ENCODE data around the gene PHLPP1. TPM values are rescaled to one million over a fixed set of nuclear protein-coding genes. Genes with fewer than 3 reads are reported as not detected.

The PHLPP1 gene
- total and polyA plus RNA-seq, 2 donors (not counting 1 experiment from before 2014, with no cell fraction given), result 3.6 to 5.0 TPM

GRCh38 chr18:62790871-62791772 lies 75.8 kb downstream of the PHLPP1 start:
- Histone ChIP-seq H4K20me1 (ENCODE audit: control insufficient read depth, extremely low read depth, insufficient read depth, low read length) (no peaks in the 10 kb centered on the region), H3K4me2 (ENCODE audit: extremely low read depth, insufficient read depth, low read length) (peak overlapping the region; percentile 81), H3K27ac (ENCODE audit: insufficient read depth, low read length) (no peak overlapping the region), H3K27me3 (ENCODE audit: control insufficient read depth, insufficient read depth, low read length) (no peaks in the 10 kb centered on the region), H3K9me3 (ENCODE audit: control insufficient read depth, insufficient read depth, low read depth, low read length) (no peaks in the 10 kb centered on the region), H3K4me1 (ENCODE audit: control insufficient read depth, extremely low read depth, insufficient read depth, low read length) (peaks cover 2% of the 10 kb centered on the region), H3K9ac (ENCODE audit: insufficient read depth, low read length) (no peak overlapping the region), H3K4me3 (replicated peaks in 1 of 4; ENCODE audit: control extremely low read depth in 1 of 4, insufficient read depth in 1 of 4, low read depth in 3 of 4, low read length in 4 of 4) (peak overlapping the region in 2 of 4 experiments; percentile 20 to 24), H2AFZ (ENCODE audit: low read length) (peak overlapping the region; percentile 13), H3K79me2 (ENCODE audit: control insufficient read depth, insufficient read depth, low read length) (no peaks in the 10 kb centered on the region), H3K36me3 (ENCODE audit: control insufficient read depth, insufficient read depth, low read length) (no peaks in the 10 kb centered on the region)
- DNase-seq (ENCODE audit: low read depth in 2 of 2), result peak; percentile 70 to 76
- TF ChIP-seq EZH2 (IDR thresholded peaks at IDR 0.05; ENCODE audit: low read length, missing control alignments) (no peak), CTCF (conservative IDR thresholded peaks at IDR 0.05 in 1 of 2, IDR thresholded peaks at IDR 0.05 in 1 of 2; ENCODE audit: low read depth in 1 of 2, low read length in 2 of 2) (no peak)

DNA sequence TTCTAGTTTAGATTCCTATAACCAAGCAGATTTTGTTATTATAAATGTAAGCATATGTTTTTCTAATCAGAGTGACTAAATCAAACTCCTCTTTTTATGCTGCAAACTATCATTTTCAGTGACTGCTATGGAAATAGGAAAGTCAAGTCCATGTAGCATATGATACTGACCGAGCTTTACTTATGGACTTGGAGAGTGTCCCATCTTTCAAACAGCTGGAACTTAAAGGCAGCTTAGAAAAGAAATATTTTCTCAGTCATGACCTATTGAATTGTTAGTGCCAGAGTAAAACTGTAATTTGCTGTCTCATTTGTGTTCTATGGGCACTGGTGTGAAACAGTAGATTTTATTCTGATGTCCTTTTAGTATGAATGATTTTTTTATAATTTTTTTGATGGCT lies 76.7 kb downstream of the PHLPP1 start:
- peak in 1 of 2 donors; percentile 16 for DNase-seq (ENCODE audit: low read depth in 2 of 2)
- Histone ChIP-seq H3K79me2 (ENCODE audit: control insufficient read depth, insufficient read depth, low read length) (no peaks in the 10 kb centered on the region), H3K4me3 (replicated peaks in 1 of 4; ENCODE audit: control extremely low read depth in 1 of 4, insufficient read depth in 1 of 4, low read depth in 3 of 4, low read length in 4 of 4) (no peak overlapping the region), H3K9me3 (ENCODE audit: control insufficient read depth, insufficient read depth, low read depth, low read length) (no peaks in the 10 kb centered on the region), H3K27ac (ENCODE audit: insufficient read depth, low read length) (no peak overlapping the region), H3K27me3 (ENCODE audit: control insufficient read depth, insufficient read depth, low read length) (no peaks in the 10 kb centered on the region), H2AFZ (ENCODE audit: low read length) (no peak overlapping the region), H4K20me1 (ENCODE audit: control insufficient read depth, extremely low read depth, insufficient read depth, low read length) (no peaks in the 10 kb centered on the region), H3K4me2 (ENCODE audit: extremely low read depth, insufficient read depth, low read length) (no peak overlapping the region), H3K9ac (ENCODE audit: insufficient read depth, low read length) (no peak overlapping the region), H3K4me1 (ENCODE audit: control insufficient read depth, extremely low read depth, insufficient read depth, low read length) (peaks cover 2% of the 10 kb centered on the region), H3K36me3 (ENCODE audit: control insufficient read depth, insufficient read depth, low read length) (no peaks in the 10 kb centered on the region)
- TF ChIP-seq EZH2 (IDR thresholded peaks at IDR 0.05; ENCODE audit: low read length, missing control alignments) (no peak), CTCF (conservative IDR thresholded peaks at IDR 0.05 in 1 of 2, IDR thresholded peaks at IDR 0.05 in 1 of 2; ENCODE audit: low read depth in 1 of 2, low read length in 2 of 2) (no peak)

DNA sequence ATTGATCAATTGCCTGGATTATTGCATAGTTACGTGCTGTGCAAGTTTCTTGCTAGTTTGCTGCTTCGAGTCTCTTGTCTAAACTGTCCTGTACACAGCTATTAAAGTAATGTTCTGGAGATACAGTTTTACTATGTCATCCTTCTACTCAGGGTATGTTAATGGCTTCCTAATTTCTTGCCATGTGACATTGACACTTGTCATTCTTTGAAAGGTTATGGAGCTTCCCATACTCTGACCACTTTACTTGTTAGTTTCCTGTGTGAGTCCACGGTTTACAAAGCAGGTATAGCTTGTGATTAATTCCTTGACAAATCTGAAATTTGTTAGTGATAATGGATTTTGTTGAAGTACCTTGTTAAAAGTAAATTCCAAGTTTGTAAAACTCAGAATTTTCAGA lies 80.5 kb downstream of the PHLPP1 start:
- Histone ChIP-seq H4K20me1 (ENCODE audit: control insufficient read depth, extremely low read depth, insufficient read depth, low read length) (no peaks in the 10 kb centered on the region), H3K4me1 (ENCODE audit: control insufficient read depth, extremely low read depth, insufficient read depth, low read length) (peaks cover 2% of the 10 kb centered on the region), H3K9me3 (ENCODE audit: control insufficient read depth, insufficient read depth, low read depth, low read length) (no peaks in the 10 kb centered on the region), H3K36me3 (ENCODE audit: control insufficient read depth, insufficient read depth, low read length) (no peaks in the 10 kb centered on the region), H3K27ac (ENCODE audit: insufficient read depth, low read length) (no peak overlapping the region), H3K4me3 (replicated peaks in 1 of 4; ENCODE audit: control extremely low read depth in 1 of 4, insufficient read depth in 1 of 4, low read depth in 3 of 4, low read length in 4 of 4) (no peak overlapping the region), H3K4me2 (ENCODE audit: extremely low read depth, insufficient read depth, low read length) (no peak overlapping the region), H3K79me2 (ENCODE audit: control insufficient read depth, insufficient read depth, low read length) (no peaks in the 10 kb centered on the region), H2AFZ (ENCODE audit: low read length) (no peak overlapping the region), H3K27me3 (ENCODE audit: control insufficient read depth, insufficient read depth, low read length) (no peaks in the 10 kb centered on the region), H3K9ac (ENCODE audit: insufficient read depth, low read length) (no peak overlapping the region)
- DNase-seq (ENCODE audit: low read depth in 2 of 2), result no peak
- TF ChIP-seq EZH2 (IDR thresholded peaks at IDR 0.05; ENCODE audit: low read length, missing control alignments) (no peak), CTCF (conservative IDR thresholded peaks at IDR 0.05 in 1 of 2, IDR thresholded peaks at IDR 0.05 in 1 of 2; ENCODE audit: low read depth in 1 of 2, low read length in 2 of 2) (no peak)
